Smooth muscle cell (in vitro differentiated cells): ENCODE data around the gene LCN2. TPM values are rescaled to one million over a fixed set of nuclear protein-coding genes. Genes with fewer than 3 reads are reported as not detected.
A peak's percentile ranks its signal among the peaks of the same experiment; 100 is the strongest.

Source experiments
- DNase-seq: peaks from one replicate; lab custom pipeline; 2025; ENCODE audit not compliant: unreplicated experiment; lab: John Stamatoyannopoulos, UW
- H2AFZ ChIP-seq: fragments of 200-600 bp; sonication (generic); 2 replicates; pipeline ENCODE4 v1.6.0; 2016; ENCODE audit warnings: antibody characterized with exemption, low read depth, mild to moderate bottlenecking
- H3F3A ChIP-seq: fragments of 200-600 bp; sonication (generic); 2 replicates; pipeline ENCODE4 v1.6.0; 2017; ENCODE audit warnings: antibody characterized with exemption, low read depth
- H3K27ac ChIP-seq: fragments of 200-600 bp; sonication (generic); 2 replicates; pipeline ENCODE4 v1.5.1; 2016; ENCODE audit warnings: low read depth, mild to moderate bottlenecking
- H3K27me3 ChIP-seq: fragments of 200-600 bp; sonication (generic); 2 replicates; pipeline ENCODE4 v1.6.1; 2016; ENCODE audit warnings: low read depth, mild to moderate bottlenecking
- H3K36me3 ChIP-seq: fragments of 200-600 bp; sonication (generic); 2 replicates; pipeline ENCODE4 v1.5.1; 2016; ENCODE audit warnings: low read depth
- H3K4me1 ChIP-seq: fragments of 200-600 bp; sonication (generic); 2 replicates; pipeline ENCODE4 v1.5.1; 2016; ENCODE audit warnings: low read depth
- H3K4me2 ChIP-seq: fragments of 200-600 bp; sonication (generic); 2 replicates; pipeline ENCODE4 v1.6.0; 2016; ENCODE audit warnings: mild to moderate bottlenecking
- H3K4me3 ChIP-seq: fragments of 200-600 bp; sonication (generic); 2 replicates; pipeline ENCODE4 v1.5.1; 2016; ENCODE audit warnings: mild to moderate bottlenecking
- H3K79me2 ChIP-seq: fragments of 200-600 bp; sonication (generic); 2 replicates; pipeline ENCODE4 v1.6.0; 2016; ENCODE audit warnings: low read depth, mild to moderate bottlenecking
- H3K9ac ChIP-seq: fragments of 200-600 bp; sonication (generic); 2 replicates; pipeline ENCODE4 v1.6.0; 2016; ENCODE audit warnings: low read depth
- H3K9me3 ChIP-seq: fragments of 200-600 bp; sonication (generic); replicated peaks from 2 replicates; pipeline ENCODE4 v1.5.1; 2016; ENCODE audit warnings: low read depth
- H4K20me1 ChIP-seq: fragments of 200-600 bp; sonication (generic); 2 replicates; pipeline ENCODE4 v1.6.0; 2016; ENCODE audit warnings: low read depth
- CTCF ChIP-seq: fragments of 200-600 bp; sonication (generic); IDR thresholded peaks from 2 replicates; pipeline ENCODE4 v1.5.1; 2017; ENCODE audit warnings: borderline replicate concordance, mild to moderate bottlenecking, antibody characterized with exemption; ENCODE audit not compliant: insufficient read depth, poor library complexity, severe bottlenecking
- whole genome bisulfite sequencing: methylation state at CpG from one replicate; pipeline ENCODE4 v1.1.7; 2016; ENCODE audit warnings: low lambda C conversion rate; 5-methylcytosine and 5-hydroxymethylcytosine counted together
- polyA plus RNA-seq: library from polyadenylated mRNA; unstranded; fragments of >200 nt; fragmentation: Nextera tagmentation; extraction: Ambion mirVana; gene quantifications from 2 replicates; pipeline ENCODE4 v1.2.1, GENCODE V29; 2016
- total RNA-seq: library from RNA; depleted of rRNA; stranded (reverse); fragments of >200 nt; gene quantifications from 2 replicates; pipeline ENCODE4 v1.2.3, GENCODE V29; 2014

LCN2 gene
- total and polyA plus RNA-seq, 2 experiments from 2014 or later: not detected

- Histone ChIP-seq H3K27ac (peak within 1 kb of the TSS; percentile 24), H3K9ac (peak within 1 kb of the TSS; percentile 90), H3K27me3 (no peaks in the 10 kb centered on the region), H3K36me3 (no peaks in the 10 kb centered on the region), H3K4me3 (peak within 1 kb of the TSS; percentile 93), H3K9me3 (no peaks in the 10 kb centered on the region), H3F3A (peaks cover 3% of the 10 kb centered on the region), H2AFZ (peak within 1 kb of the TSS; percentile 99), H3K4me1 (peaks cover 6% of the 10 kb centered on the region), H4K20me1 (no peaks in the 10 kb centered on the region), H3K79me2 (peaks cover 17% of the 10 kb centered on the region), H3K4me2 (peak within 1 kb of the TSS; percentile 100)
- TF ChIP-seq CTCF: peak; percentile 86
- peak; percentile 68 for DNase-seq
- WGBS: under 1% methylated on average over 35 of the region's 71 CpGs
These were observed 42.3 kb downstream of the LCN2 start, which contains the start of gene CIZ1 for GRCh38 chr9:128191406-128192046. Gene CIZ1 (minus strand): TSS chr9:128191572. CDS start chr9:128190857, 715 bp downstream.

- H2AFZ ChIP-seq: no peak overlapping the region
- no peaks in the 10 kb centered on the region for H4K20me1 ChIP-seq
- peaks cover 6% of the 10 kb centered on the region for H3K4me1 ChIP-seq
- 97% methylated on average over 56 of the region's 56 CpGs for WGBS
- no peaks in the 10 kb centered on the region for H3K27me3 ChIP-seq
- H3K9ac ChIP-seq: no peak overlapping the region
- no peaks in the 10 kb centered on the region for H3K9me3 ChIP-seq
- no peak for DNase-seq
- H3K36me3 ChIP-seq: no peaks in the 10 kb centered on the region
- TF ChIP-seq CTCF: no peak
- peaks cover 3% of the 10 kb centered on the region for H3F3A ChIP-seq
- H3K27ac ChIP-seq: no peak overlapping the region
- peak overlapping the region; percentile 100 for H3K4me2 ChIP-seq
- peak overlapping the region; percentile 93 for H3K4me3 ChIP-seq
- H3K79me2 ChIP-seq: peaks cover 17% of the 10 kb centered on the region
These were observed 43.5 kb downstream of the LCN2 start for GRCh38 chr9:128192601-128193371.

GRCh38 chr9:128193469-128194096 is 44.3 kb downstream of the LCN2 start:
- Histone ChIP-seq H3K27me3 (no peaks in the 10 kb centered on the region), H3K79me2 (peaks cover 17% of the 10 kb centered on the region), H3F3A (peaks cover 3% of the 10 kb centered on the region), H3K4me3 (no peak overlapping the region), H3K4me2 (no peak overlapping the region), H3K36me3 (no peaks in the 10 kb centered on the region), H3K4me1 (peaks cover 6% of the 10 kb centered on the region), H3K27ac (no peak overlapping the region), H4K20me1 (no peaks in the 10 kb centered on the region), H2AFZ (no peak overlapping the region), H3K9me3 (no peaks in the 10 kb centered on the region), H3K9ac (no peak overlapping the region)
- no peak for TF ChIP-seq CTCF
- 94% methylated on average over 14 of the region's 14 CpGs for WGBS
- no peak for DNase-seq
